Endothelial cell of umbilical vein (primary cell): ENCODE data around the gene SEC22A. TPM values are rescaled to one million over a fixed set of nuclear protein-coding genes. Genes with fewer than 3 reads are reported as not detected.

Experiments used
- BruUV-seq: library from RNA; stranded (reverse); fragments of 400-500 nt; replicated peaks from 2 replicates; lab custom pipeline; 2021; lab: Mats Ljungman, UMichigan
- CTCF ChIA-PET: fragments of 300-600, 350-600 bp; sonication (Branson Sonifier 250); formaldehyde crosslinking; loops from one replicate; lab custom pipeline; 2021; ENCODE audit warnings: antibody characterized with exemption, inconsistent platforms; lab: Charles Lee
- POLR2A ChIA-PET: fragments of 300-600, 350-600 bp; sonication (Branson Sonifier 250); formaldehyde crosslinking; loops from one replicate; lab custom pipeline; 2021; ENCODE audit warnings: antibody characterized with exemption, inconsistent platforms; lab: Charles Lee
- DNase-seq: peaks from one replicate; pipeline ENCODE4 v3.0.0-alpha.2; 2011; ENCODE audit warnings: low read depth, low spot score
- FAIRE-seq: peaks from 2 replicates; lab custom pipeline; 2011; peaks lifted over from hg19 to GRCh38; lab: Jason Lieb, UNC
- H2AFZ ChIP-seq: 2 replicates; pipeline ENCODE4 v1.6.0; 2012; ENCODE audit warnings: low read depth, low read length, control low read depth, inconsistent platforms
- H3K27ac ChIP-seq: 2 replicates; pipeline ENCODE4 v1.5.1; 2011; ENCODE audit warnings: low read depth, mild to moderate bottlenecking, control low read depth, low read length, moderate library complexity; ENCODE audit not compliant: insufficient read depth
- H3K27me3 ChIP-seq, 2 experiments: 2 replicates each; pipeline versions ENCODE4 v1.6.0 to v1.6.1; 2011; ENCODE audit warnings: low read length in 2 of 2, mixed read lengths in 1 of 2; ENCODE audit not compliant: control insufficient read depth in 2 of 2, insufficient read depth in 2 of 2
- H3K36me3 ChIP-seq, 2 experiments: 2 replicates in 1 of 2; 3 replicates in 1 of 2; pipeline ENCODE4 v1.5.1; 2011; ENCODE audit warnings: low read length in 2 of 2, mild to moderate bottlenecking in 1 of 2, moderate library complexity in 1 of 2; ENCODE audit not compliant: control insufficient read depth in 2 of 2, insufficient read depth in 2 of 2; ENCODE audit errors: extremely low read depth in 1 of 2
- H3K4me1 ChIP-seq: 3 replicates; pipeline ENCODE4 v1.5.1; 2011; ENCODE audit warnings: mild to moderate bottlenecking, low read length; ENCODE audit not compliant: control insufficient read depth, insufficient read depth; ENCODE audit errors: extremely low read depth
- H3K4me2 ChIP-seq: 2 replicates; pipeline ENCODE4 v1.6.1; 2011; ENCODE audit warnings: low read length, control low read depth, mixed read lengths; ENCODE audit not compliant: insufficient read depth
- H3K4me3 ChIP-seq, 3 experiments: fragments of 200-600 bp in 1 of 3; sonication (generic), shearing (Covaris generic) in 1 of 3; replicated peaks in 1 of 3; 2 replicates each; pipeline ENCODE4 v1.5.1; 2011 to 2016; ENCODE audit warnings: control low read depth in 3 of 3, low read length in 3 of 3, mild to moderate bottlenecking in 2 of 3, inconsistent platforms in 1 of 3, low read depth in 1 of 3, moderate library complexity in 1 of 3; ENCODE audit not compliant: insufficient read depth in 1 of 3
- H3K79me2 ChIP-seq: 2 replicates; pipeline ENCODE4 v1.6.0; 2012; ENCODE audit warnings: low read length, inconsistent platforms; ENCODE audit not compliant: control insufficient read depth, insufficient read depth
- H3K9ac ChIP-seq: replicated peaks from 2 replicates; pipeline ENCODE3; 2011; ENCODE audit warnings: low read length, control low read depth; ENCODE audit not compliant: insufficient read depth; ENCODE audit errors: extremely low read depth
- H3K9me1 ChIP-seq: replicated peaks from 3 replicates; pipeline ENCODE4 v1.6.0; 2011; ENCODE audit warnings: mild to moderate bottlenecking, low read length; ENCODE audit not compliant: control insufficient read depth, insufficient read depth; ENCODE audit errors: extremely low read depth
- H3K9me3 ChIP-seq: replicated peaks from 2 replicates; pipeline ENCODE4 v1.5.1; 2012; ENCODE audit warnings: low read length, inconsistent platforms; ENCODE audit not compliant: control insufficient read depth, insufficient read depth
- H4K20me1 ChIP-seq: replicated peaks from 2 replicates; pipeline ENCODE3; 2011; ENCODE audit warnings: mild to moderate bottlenecking, low read length; ENCODE audit not compliant: control insufficient read depth, insufficient read depth; ENCODE audit errors: extremely low read depth
- CTCF ChIP-seq, 2 donors: IDR thresholded peaks; 1 replicate in 1 of 2; 2 replicates in 1 of 2; pipeline ENCODE4 v1.5.1; 2011; ENCODE audit warnings: low read length in 2 of 2, mild to moderate bottlenecking in 2 of 2, moderate library complexity in 2 of 2, control low read depth in 1 of 2, inconsistent platforms in 1 of 2, low read depth in 1 of 2; ENCODE audit not compliant: insufficient read depth in 1 of 2; ENCODE audit errors: extremely low read depth in 1 of 2
- EZH2 ChIP-seq: IDR thresholded peaks from 2 replicates; pipeline ENCODE4 v1.6.1; 2012; ENCODE audit warnings: borderline replicate concordance, low read depth, mild to moderate bottlenecking, moderate library complexity, low read length, inconsistent platforms; ENCODE audit not compliant: severe bottlenecking
- GATA2 ChIP-seq: IDR thresholded peaks from 2 replicates; pipeline ENCODE4 v1.7.0; 2011; ENCODE audit warnings: low read depth, mild to moderate bottlenecking, moderate library complexity, mixed read lengths, low read length; ENCODE audit not compliant: insufficient read length, insufficient read depth
- JUN ChIP-seq: IDR thresholded peaks from 2 replicates; pipeline ENCODE4 v1.6.1; 2011; ENCODE audit warnings: borderline replicate concordance, low read depth; ENCODE audit not compliant: insufficient read length, insufficient read depth
- MYC ChIP-seq: IDR thresholded peaks from one replicate; pipeline ENCODE4 v1.6.1; 2011; ENCODE audit warnings: mild to moderate bottlenecking, low read depth, low read length
- POLR2A ChIP-seq: IDR thresholded peaks from 2 replicates; pipeline ENCODE4 v1.6.1; 2012; ENCODE audit warnings: low read depth, mild to moderate bottlenecking, control low read depth, low read length
- POLR2AphosphoS5 ChIP-seq: IDR thresholded peaks from 2 replicates; pipeline ENCODE4 v1.6.1; 2012; ENCODE audit warnings: low read depth, mild to moderate bottlenecking, control low read depth, low read length, moderate library complexity; ENCODE audit not compliant: insufficient read depth
- dilution Hi-C: fragments of 300-500 bp; cut with MboI; formaldehyde crosslinking; loops from one replicate; pipeline ENCODE4 v1.15.0; 2019; ENCODE audit warnings: low sequenced_read_pairs; ENCODE audit not compliant: extremely low pct_ligation_motif_present
- intact Hi-C: fragments of 100-400 bp; cut with micrococcal nuclease; formaldehyde crosslinking; loops from one replicate; pipeline ENCODE4 v1.10.0; 2022
- polyA plus RNA-seq, 4 experiments: library from polyadenylated mRNA; depleted of rRNA in 3 of 4; stranded (reverse) in 3 of 4; unstranded in 1 of 4; fragments of >200 nt; gene quantifications; 2 replicates each; pipeline versions ENCODE4 v1.2.1 to v1.2.3, GENCODE V29; 2011 to 2012; ENCODE audit warnings: missing spikeins in 1 of 4
- total RNA-seq: library from RNA; stranded (reverse); gene quantifications from 2 replicates; pipeline ENCODE4 v1.2.3, GENCODE V29; 2021
- TF ChIP-seq, protein P1 (sequence below): IDR thresholded peaks from 2 replicates; pipeline ENCODE4 v1.6.1; 2011; ENCODE audit not compliant: insufficient read depth, insufficient read length

SEC22A gene
- total and polyA plus RNA-seq, 2 donors (not counting 3 experiments of a cell fraction or from before 2014, with no cell fraction given) = 20.1 to 26.8 TPM

- Histone ChIP-seq H3K36me3 (no peaks in the 10 kb centered on the region), H2AFZ (no peak overlapping the region), H3K4me3 (no peak overlapping the region), H3K4me1 (no peaks in the 10 kb centered on the region), H3K79me2 (no peaks in the 10 kb centered on the region), H3K9me1 (no peaks in the 10 kb centered on the region), H3K27me3 (no peaks in the 10 kb centered on the region), H3K9me3 (no peaks in the 10 kb centered on the region), H3K9ac (no peak overlapping the region), H3K27ac (no peak overlapping the region), H4K20me1 (no peaks in the 10 kb centered on the region), H3K4me2 (no peak overlapping the region)
- BruUV-seq = no TSS peak
- FAIRE-seq (no peak), DNase-seq (no peak)
- dilution Hi-C loops (no loop called here), intact Hi-C loops (no loop called here)
- POLR2A ChIA-PET = no interaction called here
- TF ChIP-seq POLR2A = no peak
- no peak for TF ChIP-seq CTCF (IDR thresholded peaks at IDR 0.05; ENCODE audit: extremely low read depth in 1 of 2, insufficient read depth in 1 of 2, low read depth in 1 of 2, low read length in 2 of 2)
- no peak for TF ChIP-seq JUN
- TF ChIP-seq, protein P1, sequence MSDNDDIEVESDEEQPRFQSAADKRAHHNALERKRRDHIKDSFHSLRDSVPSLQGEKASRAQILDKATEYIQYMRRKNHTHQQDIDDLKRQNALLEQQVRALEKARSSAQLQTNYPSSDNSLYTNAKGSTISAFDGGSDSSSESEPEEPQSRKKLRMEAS = no peak
- TF ChIP-seq GATA2 = no peak
- TF ChIP-seq POLR2AphosphoS5 = no peak
- no peak for TF ChIP-seq EZH2
- TF ChIP-seq MYC = no peak
- CTCF ChIA-PET = no interaction called here
These were observed 38.0 kb downstream of the SEC22A start for GRCh38 chr3:123239756-123240155.
